DND-41 (cell line): ENCODE results near the gene PARP6.

Experiments
- ATAC-seq: fragments of 200-7000 bp; cut with Tn5 transposase; 3 replicates; pipeline ENCODE4 v1.9.1; 2021; ENCODE audit warnings: low read depth; ENCODE audit not compliant: insufficient read depth
- DNase-seq: peaks from one replicate; pipeline ENCODE4 v3.0.0-alpha.2; 2020
- H2AFZ ChIP-seq: 2 replicates; pipeline ENCODE4 v1.6.0; 2012; ENCODE audit warnings: low read depth, low read length
- H3K27ac ChIP-seq: 2 replicates; pipeline ENCODE4 v1.5.1; 2012; ENCODE audit warnings: low read length, inconsistent platforms
- H3K27me3 ChIP-seq: fragments of 200-600 bp; sonication (generic); 2 replicates; pipeline ENCODE4 v1.6.0; 2012; ENCODE audit warnings: low read length, mild to moderate bottlenecking, inconsistent platforms; ENCODE audit not compliant: insufficient read depth, poor library complexity
- H3K36me3 ChIP-seq: 2 replicates; pipeline ENCODE4 v1.5.1; 2012; ENCODE audit warnings: low read length, inconsistent platforms; ENCODE audit not compliant: insufficient read depth
- H3K4me1 ChIP-seq: 2 replicates; pipeline ENCODE4 v1.5.1; 2012; ENCODE audit warnings: mild to moderate bottlenecking, low read length; ENCODE audit not compliant: insufficient read depth
- H3K4me2 ChIP-seq: 2 replicates; pipeline ENCODE4 v1.6.0; 2012; ENCODE audit warnings: mild to moderate bottlenecking, moderate library complexity, low read length, inconsistent platforms; ENCODE audit not compliant: insufficient read depth
- H3K4me3 ChIP-seq, 2 experiments: fragments of 200-600 bp in 1 of 2; shearing (Covaris generic) in 1 of 2; 2 replicates each; pipeline ENCODE4 v1.5.1; 2012 to 2016; ENCODE audit warnings: inconsistent platforms in 2 of 2, low read length in 2 of 2, mild to moderate bottlenecking in 2 of 2, low read depth in 1 of 2, moderate library complexity in 1 of 2
- H3K79me2 ChIP-seq: 2 replicates; pipeline ENCODE4 v1.6.0; 2012; ENCODE audit warnings: low read length, inconsistent platforms; ENCODE audit not compliant: insufficient read depth
- H3K9ac ChIP-seq: 2 replicates; pipeline ENCODE4 v1.6.0; 2012; ENCODE audit warnings: low read depth, mild to moderate bottlenecking, inconsistent platforms, low read length, moderate library complexity
- H3K9me3 ChIP-seq: 2 replicates; pipeline ENCODE4 v1.5.1; 2012; ENCODE audit warnings: low read length, moderate library complexity, mild to moderate bottlenecking, inconsistent platforms; ENCODE audit not compliant: insufficient read depth, severe bottlenecking
- H4K20me1 ChIP-seq: 2 replicates; pipeline ENCODE4 v1.6.0; 2012; ENCODE audit warnings: low read length; ENCODE audit not compliant: insufficient read depth
- EZH2 ChIP-seq: IDR thresholded peaks from 3 replicates; pipeline ENCODE4 v1.6.1; 2012; ENCODE audit warnings: borderline replicate concordance, low read depth, mild to moderate bottlenecking, moderate library complexity, low read length, inconsistent platforms; ENCODE audit not compliant: severe bottlenecking
- TF ChIP-seq, protein P1 (sequence below): IDR thresholded peaks from 2 replicates; pipeline ENCODE4 v1.5.1; 2012; ENCODE audit warnings: borderline replicate concordance, low read length, moderate library complexity, mild to moderate bottlenecking; ENCODE audit not compliant: poor library complexity, severe bottlenecking; ENCODE audit errors: extremely low read depth

Gene PARP6

DNA sequence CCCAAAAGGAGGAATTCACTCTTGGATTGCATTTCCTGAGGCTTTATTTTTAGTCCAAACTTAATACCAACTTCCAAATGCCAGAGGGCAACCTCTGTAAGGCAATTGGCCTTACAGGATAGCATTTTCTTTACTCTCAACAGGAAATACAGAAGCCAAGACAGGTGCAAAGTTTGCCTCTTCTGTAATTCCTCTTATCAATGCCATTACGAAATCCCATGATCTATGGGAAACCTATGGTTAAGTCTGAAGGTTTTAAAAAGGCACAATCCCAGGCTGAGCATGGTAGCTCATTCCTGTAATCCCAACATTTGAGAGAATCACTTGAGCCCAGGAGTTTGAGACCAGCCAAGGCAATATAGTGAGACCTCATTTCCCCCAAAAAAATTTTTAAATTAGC, 56.3 kb downstream of the PARP6 start:
- H3K9me3 ChIP-seq, result no peaks in the 10 kb centered on the region
- peaks cover 97% of the 10 kb centered on the region for H3K36me3 ChIP-seq
- no peak overlapping the region for H2AFZ ChIP-seq
- no peak overlapping the region for H3K9ac ChIP-seq
- ATAC-seq (no peak), DNase-seq (no peak)
- no peak overlapping the region for H3K4me2 ChIP-seq
- H3K27ac ChIP-seq, result no peak overlapping the region
- H3K79me2 ChIP-seq, result peaks cover 55% of the 10 kb centered on the region
- no peaks in the 10 kb centered on the region for H3K4me1 ChIP-seq
- no peak overlapping the region for H3K4me3 ChIP-seq
- peaks cover 48% of the 10 kb centered on the region for H4K20me1 ChIP-seq
- no peaks in the 10 kb centered on the region for H3K27me3 ChIP-seq
- no peak for TF ChIP-seq EZH2
- TF ChIP-seq, protein P1, sequence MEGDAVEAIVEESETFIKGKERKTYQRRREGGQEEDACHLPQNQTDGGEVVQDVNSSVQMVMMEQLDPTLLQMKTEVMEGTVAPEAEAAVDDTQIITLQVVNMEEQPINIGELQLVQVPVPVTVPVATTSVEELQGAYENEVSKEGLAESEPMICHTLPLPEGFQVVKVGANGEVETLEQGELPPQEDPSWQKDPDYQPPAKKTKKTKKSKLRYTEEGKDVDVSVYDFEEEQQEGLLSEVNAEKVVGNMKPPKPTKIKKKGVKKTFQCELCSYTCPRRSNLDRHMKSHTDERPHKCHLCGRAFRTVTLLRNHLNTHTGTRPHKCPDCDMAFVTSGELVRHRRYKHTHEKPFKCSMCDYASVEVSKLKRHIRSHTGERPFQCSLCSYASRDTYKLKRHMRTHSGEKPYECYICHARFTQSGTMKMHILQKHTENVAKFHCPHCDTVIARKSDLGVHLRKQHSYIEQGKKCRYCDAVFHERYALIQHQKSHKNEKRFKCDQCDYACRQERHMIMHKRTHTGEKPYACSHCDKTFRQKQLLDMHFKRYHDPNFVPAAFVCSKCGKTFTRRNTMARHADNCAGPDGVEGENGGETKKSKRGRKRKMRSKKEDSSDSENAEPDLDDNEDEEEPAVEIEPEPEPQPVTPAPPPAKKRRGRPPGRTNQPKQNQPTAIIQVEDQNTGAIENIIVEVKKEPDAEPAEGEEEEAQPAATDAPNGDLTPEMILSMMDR, result no peak

DNA sequence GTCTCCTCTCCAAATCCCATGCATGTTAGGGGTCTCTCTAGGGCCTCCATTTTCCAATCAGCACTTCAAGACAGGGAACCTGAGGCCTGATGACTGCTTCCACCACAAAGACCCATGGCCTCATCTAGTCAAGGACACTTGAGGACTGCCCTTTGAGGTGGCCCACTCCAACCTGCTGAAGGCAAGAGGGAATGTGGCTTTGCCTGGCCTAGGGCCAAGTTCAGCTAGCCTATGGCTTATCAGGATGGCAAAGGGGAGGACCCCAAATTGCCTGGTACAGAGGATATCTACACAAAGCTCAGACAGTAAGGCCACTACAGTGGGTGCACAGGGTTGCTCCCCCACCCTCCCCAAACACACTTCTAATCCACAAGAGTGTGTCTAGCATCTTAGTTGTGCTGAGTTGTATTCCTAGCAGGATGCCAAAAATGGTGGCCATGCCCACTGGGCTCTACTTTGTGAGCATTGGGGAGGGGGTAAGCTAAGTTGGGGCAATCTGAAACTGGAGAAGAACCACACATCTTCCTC, 64.7 kb downstream of the PARP6 start:
- Histone ChIP-seq H3K27me3 (no peaks in the 10 kb centered on the region), H4K20me1 (peaks cover 72% of the 10 kb centered on the region), H3K27ac (no peak overlapping the region), H2AFZ (no peak overlapping the region), H3K36me3 (peaks cover 98% of the 10 kb centered on the region), H3K79me2 (peaks cover 4% of the 10 kb centered on the region; the same call in 1 of the 2 replicates), H3K4me2 (no peak overlapping the region), H3K4me3 (no peak overlapping the region), H3K4me1 (no peaks in the 10 kb centered on the region), H3K9me3 (no peaks in the 10 kb centered on the region), H3K9ac (no peak overlapping the region)
- TF ChIP-seq EZH2, result no peak
- TF ChIP-seq, protein P1, result no peak
- no peak for ATAC-seq
- no peak for DNase-seq

DNA sequence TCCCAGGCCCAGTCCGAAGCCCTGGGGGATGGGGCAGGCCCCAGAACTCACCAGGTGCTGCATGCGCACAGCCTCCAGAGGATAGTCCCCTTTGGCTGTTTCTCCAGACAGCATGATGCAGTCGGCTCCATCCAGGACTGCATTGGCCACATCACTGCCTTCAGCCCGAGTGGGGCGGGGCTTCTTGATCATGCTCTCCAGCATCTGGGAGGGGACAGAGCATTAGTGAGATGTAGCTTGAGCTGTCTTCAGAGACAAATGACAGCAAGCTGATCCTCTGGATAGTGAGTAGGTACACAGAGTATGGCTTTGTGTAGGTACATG, 65.7 kb downstream of the PARP6 start:
- Histone ChIP-seq H3K4me3 (no peak overlapping the region), H2AFZ (no peak overlapping the region), H3K9ac (no peak overlapping the region), H3K27ac (no peak overlapping the region), H3K36me3 (peaks cover 98% of the 10 kb centered on the region), H3K4me1 (no peaks in the 10 kb centered on the region), H3K79me2 (peaks cover 2% of the 10 kb centered on the region; the same call in 1 of the 2 replicates), H3K27me3 (no peaks in the 10 kb centered on the region), H3K9me3 (no peaks in the 10 kb centered on the region), H4K20me1 (peaks cover 76% of the 10 kb centered on the region), H3K4me2 (no peak overlapping the region)
- no peak for ATAC-seq
- no peak for DNase-seq
- TF ChIP-seq, protein P1, result no peak
- TF ChIP-seq EZH2, result no peak
